Germinal center (tissue), 1 donor: ENCODE data around the gene UNC13D.

Experiments used
- DNase-seq: peaks from one replicate; pipeline ENCODE4 v3.0.0; 2012; ENCODE audit warnings: mixed read lengths, low spot score

Gene UNC13D

DNA sequence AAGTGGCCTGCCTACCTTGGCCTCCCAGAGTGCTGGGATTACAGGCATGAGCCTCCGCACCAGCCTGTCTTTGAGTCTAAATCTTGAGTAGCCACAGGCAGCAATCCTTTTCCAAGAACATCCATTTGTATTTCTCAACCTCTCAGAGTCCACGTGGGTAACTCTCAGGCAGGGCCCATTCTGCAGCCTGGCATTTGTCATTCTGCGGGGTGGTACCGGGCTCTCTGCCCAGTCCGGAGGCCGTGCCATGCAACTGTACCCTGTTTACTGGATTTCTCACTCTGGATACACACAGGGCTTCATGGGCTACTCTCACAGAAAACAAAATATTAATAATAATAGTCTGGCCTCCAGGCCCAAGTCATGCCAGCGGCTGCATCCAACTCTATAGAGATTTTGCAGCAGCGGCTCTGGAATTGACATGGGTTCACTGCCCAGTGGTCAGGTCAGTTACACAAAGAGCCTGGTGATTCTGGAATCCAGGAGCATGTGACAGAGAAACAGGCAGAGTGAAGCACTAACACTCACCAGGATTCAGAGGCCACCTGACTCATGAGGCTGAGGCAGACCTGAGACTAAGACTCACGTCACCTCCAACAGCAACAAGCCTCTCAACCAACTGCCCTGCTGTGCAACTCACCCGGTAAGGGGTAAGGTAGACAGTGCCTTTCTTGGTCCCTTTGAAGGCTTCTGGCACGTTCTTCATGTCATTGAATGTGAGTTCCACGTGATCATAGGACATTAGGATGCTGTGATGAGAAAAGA lies 6.9 kb upstream of the UNC13D start:
- no peak for DNase-seq

GRCh38 chr17:75849724-75850123 lies 5.5 kb upstream of the UNC13D start:
- no peak for DNase-seq

DNA sequence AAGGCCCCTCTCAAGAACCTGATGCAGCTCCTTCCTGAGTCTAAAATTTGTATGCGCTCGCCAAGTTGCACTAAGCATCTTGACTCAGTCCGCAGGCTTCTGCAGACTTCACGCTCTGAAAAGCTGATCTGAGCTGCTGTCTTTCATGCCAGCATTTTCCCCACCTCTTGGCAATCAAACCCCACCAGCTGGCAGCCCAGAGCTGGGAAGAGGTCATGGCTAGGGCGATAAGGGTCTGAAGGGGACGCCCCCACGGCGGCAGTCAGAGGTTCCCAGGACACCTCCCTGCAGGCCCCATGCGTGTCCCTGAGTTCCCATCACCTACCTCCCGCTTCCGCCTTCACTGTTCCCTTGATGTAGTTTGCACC lies 5.1 kb upstream of the UNC13D start:
- DNase-seq, result no peak

DNA sequence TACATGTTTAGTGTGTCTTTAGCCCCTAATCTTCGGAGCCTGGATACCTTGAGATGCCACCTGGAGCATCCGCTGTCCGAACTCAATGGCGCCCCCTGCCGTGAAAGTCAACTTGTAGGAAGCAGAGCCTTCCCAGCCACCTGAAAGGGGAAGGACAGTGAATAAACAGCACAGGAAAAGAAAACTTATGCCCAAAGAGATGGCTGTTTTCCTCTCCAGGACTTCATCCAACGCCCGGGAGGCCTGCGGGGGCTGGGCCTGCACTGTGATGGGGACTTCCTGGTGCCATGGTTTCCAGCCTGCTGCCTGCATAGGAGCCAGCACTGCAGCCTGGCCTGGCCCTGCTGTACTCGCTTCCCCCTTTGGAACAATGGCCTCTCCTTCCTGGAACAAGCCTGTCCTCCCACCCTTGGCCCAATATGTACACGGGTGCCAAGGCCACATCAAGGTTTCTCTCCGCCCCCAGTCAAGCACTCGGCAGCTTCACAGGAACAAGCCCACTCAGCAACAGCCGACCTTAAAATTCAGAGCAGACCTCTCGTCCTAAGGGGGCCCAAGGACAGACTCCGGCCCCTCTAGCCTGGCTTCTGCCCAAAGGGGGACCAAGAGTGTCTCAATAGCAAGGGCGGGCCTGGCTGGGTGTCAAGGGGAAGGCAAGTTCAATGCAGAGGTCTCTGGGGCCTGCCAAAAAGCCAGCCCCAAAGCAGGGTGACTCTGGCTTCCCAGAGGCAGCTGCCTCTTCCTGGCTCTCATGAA lies 4.5 kb upstream of the UNC13D start:
- DNase-seq, result peak; percentile 63

DNA sequence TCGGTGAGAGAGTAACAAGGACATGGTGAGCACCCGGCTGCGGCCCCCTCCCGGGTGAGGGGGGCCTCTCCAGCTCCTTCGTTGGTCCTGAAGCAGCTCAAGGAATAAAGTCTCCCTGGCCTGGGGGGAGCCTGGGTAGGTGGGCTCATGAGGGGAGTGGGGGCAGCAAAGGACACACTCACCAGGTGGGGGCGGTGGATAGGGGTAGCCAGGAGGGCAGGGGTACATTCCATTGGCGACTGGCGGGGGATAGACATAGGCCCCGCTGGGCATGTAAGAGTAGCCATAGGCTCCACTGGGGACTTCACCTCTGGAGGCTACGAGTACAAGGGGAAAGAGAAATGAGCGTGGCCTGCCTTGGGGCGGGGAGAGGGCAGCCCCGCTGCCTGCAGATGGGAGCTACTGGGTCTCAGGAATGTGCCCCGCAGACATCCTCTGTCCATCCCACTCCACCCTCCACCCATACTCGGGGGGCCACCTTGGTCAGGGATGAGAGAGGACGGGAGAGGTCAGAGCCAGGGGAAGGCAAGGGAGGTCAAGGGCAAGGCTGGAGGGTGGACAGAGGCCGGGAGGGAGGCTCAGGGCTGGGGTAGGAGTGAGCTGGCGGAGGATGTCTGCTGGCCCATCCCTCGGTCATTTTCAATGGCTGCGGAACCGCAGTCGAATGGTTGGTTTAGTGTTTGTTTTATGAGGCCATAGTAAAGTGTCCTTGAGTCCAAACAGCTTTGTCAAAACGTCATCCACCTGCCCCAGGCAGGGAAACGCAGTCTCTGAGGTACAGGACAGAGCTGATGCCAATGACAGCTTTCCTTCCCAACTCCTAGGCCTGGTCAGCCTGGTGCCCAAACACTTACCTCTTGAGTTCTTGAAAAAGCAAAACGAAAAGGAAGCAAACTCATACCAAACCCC lies 3.7 kb upstream of the UNC13D start:
- no peak for DNase-seq

DNA sequence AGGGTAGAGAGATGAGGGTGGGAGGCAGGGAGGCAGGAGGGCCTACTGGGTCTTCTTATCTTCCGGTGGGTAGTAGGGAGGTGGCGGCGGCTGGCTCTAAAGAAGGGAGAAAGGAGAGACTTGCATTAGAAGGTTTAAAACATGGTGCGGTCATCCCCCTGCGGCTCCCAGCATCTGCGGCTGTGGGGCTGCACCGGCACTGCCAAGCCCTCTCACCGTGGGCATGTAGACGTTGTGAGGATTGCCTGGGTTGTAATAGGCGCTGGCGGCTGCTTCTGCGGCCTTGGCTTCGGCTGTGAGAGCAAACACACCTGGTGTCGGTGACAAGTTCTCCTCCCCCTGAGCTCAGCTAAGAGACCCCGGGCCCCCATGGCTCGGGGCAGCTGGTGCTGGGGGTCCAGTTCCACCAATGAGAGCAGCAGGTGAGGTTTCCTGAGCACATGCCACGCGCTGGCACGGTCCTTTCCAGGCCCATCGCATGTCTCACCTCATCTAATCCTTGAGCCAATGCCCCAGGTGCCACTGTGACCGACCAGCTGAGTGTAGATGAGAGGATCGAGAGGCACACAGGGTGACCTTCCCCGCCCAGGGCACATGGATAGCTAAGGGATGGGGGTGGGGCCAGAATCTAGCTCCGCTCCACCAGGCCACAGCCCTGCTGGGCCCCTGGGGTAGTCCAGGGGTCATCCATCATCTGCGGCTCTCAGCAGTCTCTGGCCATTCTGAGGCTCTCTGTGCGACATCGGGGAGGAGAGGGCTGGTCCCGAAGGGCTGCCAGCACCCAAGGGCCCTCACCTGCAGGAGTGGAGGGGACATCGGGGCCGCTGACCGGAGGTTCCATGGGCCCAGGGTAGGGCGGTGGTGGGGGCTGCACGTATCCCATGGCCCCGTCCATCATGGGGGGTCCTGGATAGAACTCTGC lies 2.7 kb upstream of the UNC13D start:
- DNase-seq, result no peak

GRCh38 chr17:75845933-75846691 lies 1.9 kb upstream of the UNC13D start:
- DNase-seq, result no peak

DNA sequence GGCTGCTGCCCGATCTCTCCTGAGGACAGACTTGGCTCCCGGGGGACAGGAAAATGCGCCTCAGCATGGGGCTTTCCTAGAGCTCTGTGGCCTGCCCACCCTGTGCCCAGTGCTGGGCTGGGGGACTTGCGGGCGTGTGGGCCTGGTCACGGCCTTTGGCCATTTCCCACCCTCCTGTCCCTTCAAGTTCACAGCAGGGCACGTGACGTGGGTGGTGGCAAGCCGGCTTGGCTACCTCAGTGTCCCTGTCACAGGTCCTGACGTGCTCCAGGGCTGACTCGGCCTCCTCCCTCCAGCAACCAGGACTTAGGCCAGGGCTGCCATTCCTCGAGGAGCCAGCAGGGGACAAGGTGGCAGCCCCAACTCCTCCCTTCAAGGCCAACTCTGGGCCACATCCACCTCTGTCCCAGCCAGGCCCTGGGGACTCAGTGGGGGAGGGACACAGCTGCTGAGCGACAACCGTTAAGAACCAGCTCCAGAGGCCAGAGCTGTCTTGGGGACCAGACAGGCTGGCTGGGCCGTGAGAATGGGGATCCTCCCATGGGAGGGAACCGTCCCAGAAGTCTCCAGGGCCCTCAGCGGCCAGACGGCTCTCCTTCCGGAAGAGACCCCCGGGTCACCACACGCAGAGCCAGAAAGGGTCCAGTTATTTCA lies 981 bp upstream of the UNC13D start:
- DNase-seq, result peak; percentile 89

GRCh38 chr17:75844530-75845057 lies 390 bp upstream of the UNC13D start:
- no peak for DNase-seq

DNA sequence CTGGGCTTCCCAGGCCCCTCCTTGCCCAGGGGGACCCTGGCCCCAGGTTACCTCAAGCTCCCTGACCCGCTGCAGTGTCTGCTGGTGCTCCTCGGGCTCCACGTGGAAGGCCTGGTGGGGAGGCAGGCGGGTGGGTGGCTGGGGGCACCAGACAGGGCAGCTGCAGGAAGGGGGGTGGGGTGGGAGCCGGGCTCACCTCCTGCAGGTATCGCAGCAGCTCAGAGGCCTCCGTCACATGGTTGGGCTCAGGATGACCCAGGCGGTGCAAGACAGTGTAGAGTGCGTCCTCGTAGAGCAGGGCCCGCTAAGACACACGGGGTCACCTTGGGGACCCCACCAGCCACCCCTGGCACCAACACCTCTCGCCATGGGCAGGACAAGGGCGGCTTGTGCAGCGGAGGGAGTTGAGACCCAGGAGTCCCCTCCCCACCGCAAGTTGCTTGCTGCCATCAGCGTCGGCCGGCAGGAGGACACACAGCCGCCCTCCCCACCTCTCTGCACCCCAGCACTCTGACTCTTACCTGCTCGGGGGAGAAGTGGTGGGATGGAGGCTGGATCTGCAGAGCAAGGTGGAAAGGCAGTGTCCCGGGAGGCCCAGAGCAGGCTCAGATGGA lies 1.1 kb downstream of the UNC13D start:
- DNase-seq, result no peak

GRCh38 chr17:75842411-75842810 lies 1.8 kb downstream of the UNC13D start:
- no peak for DNase-seq

GRCh38 chr17:75840799-75841164 lies 3.4 kb downstream of the UNC13D start:
- DNase-seq, result no peak

- DNase-seq, result no peak
Observed at GRCh38 chr17:75839942-75840798, 4.0 kb downstream of the UNC13D start.

DNA sequence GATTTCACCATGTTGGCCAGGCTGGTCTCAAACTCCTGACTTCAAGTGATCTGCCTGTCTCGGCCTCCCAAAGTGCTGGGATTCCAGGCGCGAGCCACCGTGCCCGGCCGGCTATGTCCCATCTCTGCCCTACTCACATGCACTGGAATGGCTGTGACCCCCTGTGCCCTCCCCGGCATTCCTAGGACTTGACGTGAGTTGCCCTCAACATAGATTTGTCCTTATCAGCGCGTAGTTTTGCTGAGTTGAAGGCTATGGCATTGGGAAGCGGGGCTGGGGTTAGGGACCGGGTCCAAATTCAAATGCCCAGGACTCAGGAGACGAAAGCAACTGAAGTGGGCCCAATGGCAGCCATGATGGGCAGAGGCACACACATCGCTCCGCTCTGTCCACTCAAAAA lies 5.8 kb downstream of the UNC13D start:
- DNase-seq, result no peak

DNA sequence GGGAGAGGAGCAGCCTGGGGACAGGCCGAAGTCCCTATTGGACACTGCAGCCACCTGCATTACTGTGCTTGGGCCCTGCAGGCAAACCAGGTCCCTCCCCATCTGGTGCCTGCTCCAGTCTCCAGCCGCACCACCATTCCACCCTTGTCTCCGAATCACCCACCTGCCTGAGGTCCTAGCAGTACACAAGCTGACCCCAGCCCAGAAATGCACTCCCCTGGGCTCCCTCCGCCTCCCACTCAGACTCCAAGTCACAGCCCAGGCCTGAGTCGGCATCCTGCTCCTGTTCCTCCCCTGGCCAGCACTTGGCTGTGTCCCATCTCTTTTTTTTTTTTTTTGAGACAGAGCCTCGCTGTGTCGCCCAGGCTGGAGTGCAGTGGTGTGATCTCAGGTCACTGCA lies 6.3 kb downstream of the UNC13D start:
- no peak for DNase-seq

- no peak for DNase-seq
Observed at GRCh38 chr17:75836605-75837004, 7.6 kb downstream of the UNC13D start.

- no peak for DNase-seq
Observed at GRCh38 chr17:75835654-75835987, 8.6 kb downstream of the UNC13D start.

- no peak for DNase-seq
Observed at GRCh38 chr17:75834928-75835653, 9.1 kb downstream of the UNC13D start.
